Measurements from ENCODE around the gene TEC. TPM values are rescaled to one million over a fixed set of nuclear protein-coding genes. Genes with fewer than 3 reads are reported as not detected.

The TEC gene
- total and polyA plus RNA-seq, 9 of the 15 experiments (the other 6 are each of a cell fraction or from before 2014, with no cell fraction given), result 5.3 to 14.7 (median 8.8) TPM

GRCh38 chr4:48212165-48212564 lies 57.5 kb downstream of the TEC start (continued):
- TF ChIP-seq ZNF639 (CRISPR knock-in tag; conservative IDR thresholded peaks at IDR 0.05 in 1 of 2, IDR thresholded peaks at IDR 0.05 in 1 of 2) (no peak), MEF2D (tag; conservative IDR thresholded peaks at IDR 0.05; ENCODE audit: low read depth) (no peak), RFX7 (CRISPR knock-in tag; IDR thresholded peaks at IDR 0.05) (no peak), MYNN (IDR thresholded peaks at IDR 0.05) (0 out of 2 replicates have a peak, but pooled peaks have one; percentile 27), MYNN (CRISPR knock-in tag; IDR thresholded peaks at IDR 0.05) (no peak), EP400 (IDR thresholded peaks at IDR 0.05) (0 out of 2 replicates have a peak, but pooled peaks have one; percentile 25), NCOA2 (IDR thresholded peaks at IDR 0.05; ENCODE audit: partially characterized antibody in 2 of 2) (no peak), POLR2G (IDR thresholded peaks at IDR 0.05; ENCODE audit: low read depth, low read length) (no peak), SRF (CRISPR knock-in tag; IDR thresholded peaks at IDR 0.05) (peak in 1 of 2 experiments; percentile 91; a peak in 2 of 4 replicates), FOXM1 (IDR thresholded peaks at IDR 0.05; ENCODE audit: low read depth) (no peak; the same call in 1 of the 2 replicates), FOXM1 (CRISPR knock-in tag; IDR thresholded peaks at IDR 0.05; ENCODE audit: low read depth) (no peak)
- TF ChIP-seq, protein P1, sequence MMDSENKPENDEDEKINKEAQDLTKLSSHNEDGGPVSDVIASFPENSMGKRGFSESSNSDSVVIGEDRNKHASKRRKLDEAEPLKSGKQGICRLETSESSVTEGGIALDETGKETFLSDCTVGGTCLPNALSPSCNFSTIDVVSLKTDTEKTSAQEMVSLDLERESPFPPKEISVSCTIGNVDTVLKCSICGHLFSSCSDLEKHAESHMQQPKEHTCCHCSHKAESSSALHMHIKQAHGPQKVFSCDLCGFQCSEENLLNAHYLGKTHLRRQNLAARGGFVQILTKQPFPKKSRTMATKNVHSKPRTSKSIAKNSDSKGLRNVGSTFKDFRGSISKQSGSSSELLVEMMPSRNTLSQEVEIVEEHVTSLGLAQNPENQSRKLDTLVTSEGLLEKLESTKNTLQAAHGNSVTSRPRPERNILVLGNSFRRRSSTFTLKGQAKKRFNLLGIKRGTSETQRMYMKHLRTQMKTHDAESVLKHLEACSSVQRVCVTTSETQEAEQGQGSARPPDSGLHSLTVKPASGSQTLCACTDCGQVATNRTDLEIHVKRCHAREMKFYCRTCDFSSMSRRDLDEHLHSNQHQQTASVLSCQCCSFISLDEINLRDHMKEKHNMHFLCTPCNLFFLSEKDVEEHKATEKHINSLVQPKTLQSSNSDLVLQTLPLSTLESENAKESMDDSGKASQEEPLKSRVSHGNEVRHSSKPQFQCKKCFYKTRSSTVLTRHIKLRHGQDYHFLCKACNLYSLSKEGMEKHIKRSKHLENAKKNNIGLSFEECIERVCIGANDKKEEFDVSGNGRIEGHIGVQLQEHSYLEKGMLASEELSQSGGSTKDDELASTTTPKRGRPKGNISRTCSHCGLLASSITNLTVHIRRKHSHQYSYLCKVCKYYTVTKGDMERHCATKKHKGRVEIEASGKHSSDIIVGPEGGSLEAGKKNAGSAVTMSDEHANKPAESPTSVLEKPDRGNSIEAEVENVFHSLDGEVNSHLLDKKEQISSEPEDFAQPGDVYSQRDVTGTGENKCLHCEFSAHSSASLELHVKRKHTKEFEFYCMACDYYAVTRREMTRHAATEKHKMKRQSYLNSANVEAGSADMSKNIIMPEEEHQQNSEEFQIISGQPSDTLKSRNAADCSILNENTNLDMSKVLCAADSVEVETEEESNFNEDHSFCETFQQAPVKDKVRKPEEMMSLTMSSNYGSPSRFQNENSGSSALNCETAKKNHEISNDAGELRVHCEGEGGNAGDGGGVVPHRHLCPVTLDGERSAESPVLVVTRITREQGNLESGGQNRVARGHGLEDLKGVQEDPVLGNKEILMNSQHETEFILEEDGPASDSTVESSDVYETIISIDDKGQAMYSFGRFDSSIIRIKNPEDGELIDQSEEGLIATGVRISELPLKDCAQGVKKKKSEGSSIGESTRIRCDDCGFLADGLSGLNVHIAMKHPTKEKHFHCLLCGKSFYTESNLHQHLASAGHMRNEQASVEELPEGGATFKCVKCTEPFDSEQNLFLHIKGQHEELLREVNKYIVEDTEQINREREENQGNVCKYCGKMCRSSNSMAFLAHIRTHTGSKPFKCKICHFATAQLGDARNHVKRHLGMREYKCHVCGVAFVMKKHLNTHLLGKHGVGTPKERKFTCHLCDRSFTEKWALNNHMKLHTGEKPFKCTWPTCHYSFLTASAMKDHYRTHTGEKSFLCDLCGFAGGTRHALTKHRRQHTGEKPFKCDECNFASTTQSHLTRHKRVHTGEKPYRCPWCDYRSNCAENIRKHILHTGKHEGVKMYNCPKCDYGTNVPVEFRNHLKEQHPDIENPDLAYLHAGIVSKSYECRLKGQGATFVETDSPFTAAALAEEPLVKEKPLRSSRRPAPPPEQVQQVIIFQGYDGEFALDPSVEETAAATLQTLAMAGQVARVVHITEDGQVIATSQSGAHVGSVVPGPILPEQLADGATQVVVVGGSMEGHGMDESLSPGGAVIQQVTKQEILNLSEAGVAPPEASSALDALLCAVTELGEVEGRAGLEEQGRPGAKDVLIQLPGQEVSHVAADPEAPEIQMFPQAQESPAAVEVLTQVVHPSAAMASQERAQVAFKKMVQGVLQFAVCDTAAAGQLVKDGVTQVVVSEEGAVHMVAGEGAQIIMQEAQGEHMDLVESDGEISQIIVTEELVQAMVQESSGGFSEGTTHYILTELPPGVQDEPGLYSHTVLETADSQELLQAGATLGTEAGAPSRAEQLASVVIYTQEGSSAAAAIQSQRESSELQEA (IDR thresholded peaks at IDR 0.05; ENCODE audit: low read depth), result no peak
- TF ChIP-seq, protein P2, sequence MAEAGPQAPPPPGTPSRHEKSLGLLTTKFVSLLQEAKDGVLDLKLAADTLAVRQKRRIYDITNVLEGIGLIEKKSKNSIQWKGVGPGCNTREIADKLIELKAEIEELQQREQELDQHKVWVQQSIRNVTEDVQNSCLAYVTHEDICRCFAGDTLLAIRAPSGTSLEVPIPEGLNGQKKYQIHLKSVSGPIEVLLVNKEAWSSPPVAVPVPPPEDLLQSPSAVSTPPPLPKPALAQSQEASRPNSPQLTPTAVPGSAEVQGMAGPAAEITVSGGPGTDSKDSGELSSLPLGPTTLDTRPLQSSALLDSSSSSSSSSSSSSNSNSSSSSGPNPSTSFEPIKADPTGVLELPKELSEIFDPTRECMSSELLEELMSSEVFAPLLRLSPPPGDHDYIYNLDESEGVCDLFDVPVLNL (CRISPR knock-in tag; IDR thresholded peaks at IDR 0.05; ENCODE audit: low read depth), result no peak
- TF ChIP-seq, protein P3, sequence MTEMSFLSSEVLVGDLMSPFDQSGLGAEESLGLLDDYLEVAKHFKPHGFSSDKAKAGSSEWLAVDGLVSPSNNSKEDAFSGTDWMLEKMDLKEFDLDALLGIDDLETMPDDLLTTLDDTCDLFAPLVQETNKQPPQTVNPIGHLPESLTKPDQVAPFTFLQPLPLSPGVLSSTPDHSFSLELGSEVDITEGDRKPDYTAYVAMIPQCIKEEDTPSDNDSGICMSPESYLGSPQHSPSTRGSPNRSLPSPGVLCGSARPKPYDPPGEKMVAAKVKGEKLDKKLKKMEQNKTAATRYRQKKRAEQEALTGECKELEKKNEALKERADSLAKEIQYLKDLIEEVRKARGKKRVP (CRISPR knock-in tag; IDR thresholded peaks at IDR 0.05), result no peak
- TF ChIP-seq, protein P4, sequence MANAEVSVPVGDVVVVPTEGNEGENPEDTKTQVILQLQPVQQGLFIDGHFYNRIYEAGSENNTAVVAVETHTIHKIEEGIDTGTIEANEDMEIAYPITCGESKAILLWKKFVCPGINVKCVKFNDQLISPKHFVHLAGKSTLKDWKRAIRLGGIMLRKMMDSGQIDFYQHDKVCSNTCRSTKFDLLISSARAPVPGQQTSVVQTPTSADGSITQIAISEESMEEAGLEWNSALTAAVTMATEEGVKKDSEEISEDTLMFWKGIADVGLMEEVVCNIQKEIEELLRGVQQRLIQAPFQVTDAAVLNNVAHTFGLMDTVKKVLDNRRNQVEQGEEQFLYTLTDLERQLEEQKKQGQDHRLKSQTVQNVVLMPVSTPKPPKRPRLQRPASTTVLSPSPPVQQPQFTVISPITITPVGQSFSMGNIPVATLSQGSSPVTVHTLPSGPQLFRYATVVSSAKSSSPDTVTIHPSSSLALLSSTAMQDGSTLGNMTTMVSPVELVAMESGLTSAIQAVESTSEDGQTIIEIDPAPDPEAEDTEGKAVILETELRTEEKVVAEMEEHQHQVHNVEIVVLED (CRISPR knock-in tag; IDR thresholded peaks at IDR 0.05), result no peak

Measured in K562 (cell line).